ENCODE data around the gene TAGLN. TPM values are rescaled to one million over a fixed set of nuclear protein-coding genes. Genes with fewer than 3 reads are reported as not detected.
"Not testable (repeated sequence)": the region's sequence is repeated elsewhere in the genome, so short reads cannot be mapped to it uniquely, and the experiment has no call there.

TAGLN gene
- total and polyA plus RNA-seq, 2 donors (not counting 1 experiment from before 2014, with no cell fraction given): 17.9 to 51.8 TPM

DNA sequence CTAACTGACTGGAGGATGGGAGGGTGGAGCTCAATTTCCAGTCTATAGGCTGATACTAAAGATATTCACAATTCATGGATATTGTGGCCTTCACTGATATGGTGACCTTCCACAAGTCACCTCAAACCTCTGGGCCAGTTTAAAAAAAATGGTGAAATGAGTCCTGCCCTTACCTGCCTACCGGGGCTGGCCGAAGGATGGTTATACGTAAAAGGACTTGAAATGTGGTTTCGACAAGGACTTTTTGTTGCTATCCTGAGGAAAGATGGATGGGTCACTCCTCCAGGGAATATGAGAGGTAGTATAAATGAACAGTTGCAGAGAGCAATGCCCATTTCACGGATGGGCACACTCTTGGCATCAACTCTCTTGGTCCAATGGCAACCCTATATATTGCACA is 8.3 kb downstream of the TAGLN start:
- CTCF ChIA-PET; H3K9ac ChIP-seq (ENCODE audit: low read length); H3K9me3 ChIP-seq (ENCODE audit: control extremely low read depth in 1 of 3, control insufficient read depth in 2 of 3, insufficient read depth in 1 of 3, low read length in 2 of 3); H3K27me3 Mint-ChIP-seq; H3K4me3 ChIP-seq (ENCODE audit: control extremely low read depth in 1 of 5, extremely low read depth in 1 of 5, insufficient read depth in 1 of 5, low read depth in 2 of 5, low read length in 4 of 5); H3K27ac ChIP-seq (ENCODE audit: low read length in 2 of 2); H3K4me1 ChIP-seq (ENCODE audit: control insufficient read depth in 2 of 2, insufficient read depth in 2 of 2, low read length in 2 of 2); H2AFZ ChIP-seq (ENCODE audit: insufficient read depth, low read depth, low read length, poor library complexity, severe bottlenecking); H3K79me2 ChIP-seq (ENCODE audit: control insufficient read depth, insufficient read depth, low read length); POLR2A ChIA-PET; H4K20me1 ChIP-seq (ENCODE audit: control insufficient read depth, insufficient read depth, low read length, poor library complexity, severe bottlenecking); H3K27me3 ChIP-seq (replicated peaks in 1 of 4; ENCODE audit: control extremely low read depth in 1 of 4, control insufficient read depth in 3 of 4, insufficient read depth in 4 of 4, low read length in 3 of 4); DNase-seq; H3K4me3 Mint-ChIP-seq; H3K4me2 ChIP-seq (replicated peaks; ENCODE audit: low read depth, low read length, poor library complexity, severe bottlenecking); ATAC-seq (ENCODE audit: low read depth); H3K4me1 Mint-ChIP-seq; H3K9me3 Mint-ChIP-seq (ENCODE audit: insufficient read depth); H3K27ac Mint-ChIP-seq: not testable (repeated sequence)
- intact Hi-C loops (cut with micrococcal nuclease): loop anchor here (5.0 kb wide), 1 partner anchor 75 kb away; no protein-coding TSS in a partner anchor
- H3K36me3 ChIP-seq (replicated peaks in 1 of 2; ENCODE audit: control extremely low read depth in 1 of 2, control insufficient read depth in 1 of 2, extremely low read depth in 1 of 2, insufficient read depth in 2 of 2, low read length in 1 of 2): peaks cover 1 to 34% of the 10 kb centered on the region in 2 experiments
- WGBS (ENCODE audit: insufficient coverage): 83% methylated on average over 3 of the region's 5 CpGs

GRCh38 chr11:117208710-117209109 is 9.5 kb downstream of the TAGLN start:
- H3K9ac ChIP-seq (ENCODE audit: low read length); H3K79me2 ChIP-seq (ENCODE audit: control insufficient read depth, insufficient read depth, low read length); H3K4me1 Mint-ChIP-seq; H3K27ac Mint-ChIP-seq; H4K20me1 ChIP-seq (ENCODE audit: control insufficient read depth, insufficient read depth, low read length, poor library complexity, severe bottlenecking); H2AFZ ChIP-seq (ENCODE audit: insufficient read depth, low read depth, low read length, poor library complexity, severe bottlenecking); POLR2A ChIA-PET; DNase-seq; H3K4me1 ChIP-seq (ENCODE audit: control insufficient read depth in 2 of 2, insufficient read depth in 2 of 2, low read length in 2 of 2); H3K27me3 ChIP-seq (replicated peaks in 1 of 4; ENCODE audit: control extremely low read depth in 1 of 4, control insufficient read depth in 3 of 4, insufficient read depth in 4 of 4, low read length in 3 of 4); H3K9me3 ChIP-seq (ENCODE audit: control extremely low read depth in 1 of 3, control insufficient read depth in 2 of 3, insufficient read depth in 1 of 3, low read length in 2 of 3); H3K9me3 Mint-ChIP-seq (ENCODE audit: insufficient read depth); CTCF ChIA-PET; H3K27ac ChIP-seq (ENCODE audit: low read length in 2 of 2); H3K4me3 Mint-ChIP-seq; H3K4me2 ChIP-seq (replicated peaks; ENCODE audit: low read depth, low read length, poor library complexity, severe bottlenecking); ATAC-seq (ENCODE audit: low read depth); H3K4me3 ChIP-seq (ENCODE audit: control extremely low read depth in 1 of 5, extremely low read depth in 1 of 5, insufficient read depth in 1 of 5, low read depth in 2 of 5, low read length in 4 of 5); H3K27me3 Mint-ChIP-seq: not testable (repeated sequence)
- intact Hi-C loops (cut with micrococcal nuclease): loop anchor here (5.0 kb wide), 1 partner anchor 76 kb away; no protein-coding TSS in a partner anchor
- 100% methylated on average over 6 of the region's 13 CpGs for WGBS (ENCODE audit: insufficient coverage)
- peaks cover 1 to 40% of the 10 kb centered on the region in 2 experiments for H3K36me3 ChIP-seq (replicated peaks in 1 of 2; ENCODE audit: control extremely low read depth in 1 of 2, control insufficient read depth in 1 of 2, extremely low read depth in 1 of 2, insufficient read depth in 2 of 2, low read length in 1 of 2)

- H3K9me3 ChIP-seq (ENCODE audit: control extremely low read depth in 1 of 3, control insufficient read depth in 2 of 3, insufficient read depth in 1 of 3, low read length in 2 of 3); H3K4me2 ChIP-seq (replicated peaks; ENCODE audit: low read depth, low read length, poor library complexity, severe bottlenecking); H3K27me3 ChIP-seq (replicated peaks in 1 of 4; ENCODE audit: control extremely low read depth in 1 of 4, control insufficient read depth in 3 of 4, insufficient read depth in 4 of 4, low read length in 3 of 4); H3K4me1 Mint-ChIP-seq; H3K4me3 Mint-ChIP-seq; H3K4me3 ChIP-seq (ENCODE audit: control extremely low read depth in 1 of 5, extremely low read depth in 1 of 5, insufficient read depth in 1 of 5, low read depth in 2 of 5, low read length in 4 of 5); H3K27ac ChIP-seq (ENCODE audit: low read length in 2 of 2); H4K20me1 ChIP-seq (ENCODE audit: control insufficient read depth, insufficient read depth, low read length, poor library complexity, severe bottlenecking); H2AFZ ChIP-seq (ENCODE audit: insufficient read depth, low read depth, low read length, poor library complexity, severe bottlenecking); H3K27me3 Mint-ChIP-seq; H3K4me1 ChIP-seq (ENCODE audit: control insufficient read depth in 2 of 2, insufficient read depth in 2 of 2, low read length in 2 of 2); H3K9ac ChIP-seq (ENCODE audit: low read length); H3K79me2 ChIP-seq (ENCODE audit: control insufficient read depth, insufficient read depth, low read length); H3K9me3 Mint-ChIP-seq (ENCODE audit: insufficient read depth); ATAC-seq (ENCODE audit: low read depth); DNase-seq: not testable (repeated sequence)
- CTCF ChIA-PET: interaction anchor here (0.9 to 1.6 kb wide), 3 partner anchors 18 to 31 kb away, joined by 3 to 4 read pairs (median 3); partner anchors contain the start of gene SIDT2
- peak overlapping the region; percentile 72 for H3K27ac Mint-ChIP-seq
- POLR2A ChIA-PET: interaction anchor here (0.8 kb wide), 1 partner anchor 66 kb away, joined by 5 read pairs; the partner anchor contains the start of gene PAFAH1B2
- peaks cover 1 to 37% of the 10 kb centered on the region in 2 experiments for H3K36me3 ChIP-seq (replicated peaks in 1 of 2; ENCODE audit: control extremely low read depth in 1 of 2, control insufficient read depth in 1 of 2, extremely low read depth in 1 of 2, insufficient read depth in 2 of 2, low read length in 1 of 2)
- intact Hi-C loops (cut with micrococcal nuclease): loop anchor here (5.0 kb wide), 1 partner anchor 77 kb away; no protein-coding TSS in a partner anchor
- 94% methylated on average over 3 of the region's 8 CpGs for whole genome bisulfite sequencing (ENCODE audit: insufficient coverage)
These were observed 10.4 kb downstream of the TAGLN start for GRCh38 chr11:117209351-117210125.

Data from B cell (primary cell).